Measurements from ENCODE around the gene SLC25A45. TPM values are rescaled to one million over a fixed set of nuclear protein-coding genes. Genes with fewer than 3 reads are reported as not detected.
A peak's percentile ranks its signal among the peaks of the same experiment; 100 is the strongest.

SLC25A45 gene, protein sequence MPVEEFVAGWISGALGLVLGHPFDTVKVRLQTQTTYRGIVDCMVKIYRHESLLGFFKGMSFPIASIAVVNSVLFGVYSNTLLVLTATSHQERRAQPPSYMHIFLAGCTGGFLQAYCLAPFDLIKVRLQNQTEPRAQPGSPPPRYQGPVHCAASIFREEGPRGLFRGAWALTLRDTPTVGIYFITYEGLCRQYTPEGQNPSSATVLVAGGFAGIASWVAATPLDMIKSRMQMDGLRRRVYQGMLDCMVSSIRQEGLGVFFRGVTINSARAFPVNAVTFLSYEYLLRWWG
- 10 to 100 TPM in 1 of 4 donors, 1 to 10 TPM in 3; 2.6 to 12.4 (median 5.6) TPM for total RNA-seq

DNA sequence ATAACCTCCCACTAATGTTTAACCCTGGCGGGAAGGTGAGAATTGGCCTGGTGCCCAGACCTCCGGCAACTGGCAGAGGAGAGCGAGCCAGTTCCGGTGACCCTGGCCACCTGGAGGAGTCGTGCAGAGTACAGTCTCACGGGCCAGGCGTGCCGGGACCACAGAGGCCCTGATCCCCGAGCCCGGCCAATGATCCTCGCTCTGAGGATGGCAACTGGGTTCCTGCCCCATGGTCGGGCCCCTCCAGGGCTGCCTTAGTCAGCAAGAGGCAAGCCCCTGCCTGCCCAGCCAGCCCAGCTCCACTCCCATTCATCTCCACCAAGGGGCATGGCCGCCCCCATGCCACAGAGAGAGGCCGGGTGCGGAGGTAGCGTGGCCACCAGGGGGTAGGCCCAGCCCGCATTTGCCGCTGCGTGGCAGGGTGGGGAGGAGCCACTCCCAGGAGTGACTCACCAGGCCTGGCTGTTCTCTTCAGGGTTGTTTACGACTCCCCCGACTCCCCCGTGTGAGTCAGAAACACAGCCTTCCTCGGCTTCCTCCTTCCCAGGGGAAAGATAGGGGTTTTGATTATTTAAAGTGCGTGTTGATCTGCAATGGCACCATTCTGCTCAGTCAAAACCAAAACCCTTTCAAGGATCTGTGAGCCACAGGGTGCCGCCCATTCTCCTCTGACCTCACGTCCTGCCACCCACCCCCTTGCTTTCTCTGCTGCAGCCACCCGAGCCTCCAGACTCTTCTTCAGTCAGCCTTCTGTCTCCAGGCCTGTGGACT is at the start of gene SLC25A45:
Gene SLC25A45 (minus strand): TSS at position 614 of the 771 bp plus-strand sequence. CDS start 695 bp downstream, outside the sequence.
- Histone ChIP-seq H3K4me3 (peak within 1 kb of the TSS; percentile 46 to 63 (median 54)), H3K36me3 (no peaks in the 10 kb centered on the region), H3K4me1 (peaks cover 46 to 51% of the 10 kb centered on the region in 2 donors), H3K27ac (peak within 1 kb of the TSS; percentile 96 to 100 (median 98)), H3K9me3 (no peaks in the 10 kb centered on the region), H3K27me3 (no peaks in the 10 kb centered on the region)
- in situ Hi-C loops (cut with MboI; ENCODE audit: low sequenced_read_pairs in 4 of 4) (loop anchor here in 1 of 4 donors (5.0 kb wide), 1 partner anchor 35 kb away; no protein-coding TSS in a partner anchor), intact Hi-C loops (cut with DNase I; ENCODE audit: low total_unique reads) (loop anchor here (1.0 to 2.0 kb wide), 4 partner anchors 35 to 128 kb away; no protein-coding TSS in a partner anchor)
- ATAC-seq: peak; percentile 80 to 86
- TF ChIP-seq, protein P1, sequence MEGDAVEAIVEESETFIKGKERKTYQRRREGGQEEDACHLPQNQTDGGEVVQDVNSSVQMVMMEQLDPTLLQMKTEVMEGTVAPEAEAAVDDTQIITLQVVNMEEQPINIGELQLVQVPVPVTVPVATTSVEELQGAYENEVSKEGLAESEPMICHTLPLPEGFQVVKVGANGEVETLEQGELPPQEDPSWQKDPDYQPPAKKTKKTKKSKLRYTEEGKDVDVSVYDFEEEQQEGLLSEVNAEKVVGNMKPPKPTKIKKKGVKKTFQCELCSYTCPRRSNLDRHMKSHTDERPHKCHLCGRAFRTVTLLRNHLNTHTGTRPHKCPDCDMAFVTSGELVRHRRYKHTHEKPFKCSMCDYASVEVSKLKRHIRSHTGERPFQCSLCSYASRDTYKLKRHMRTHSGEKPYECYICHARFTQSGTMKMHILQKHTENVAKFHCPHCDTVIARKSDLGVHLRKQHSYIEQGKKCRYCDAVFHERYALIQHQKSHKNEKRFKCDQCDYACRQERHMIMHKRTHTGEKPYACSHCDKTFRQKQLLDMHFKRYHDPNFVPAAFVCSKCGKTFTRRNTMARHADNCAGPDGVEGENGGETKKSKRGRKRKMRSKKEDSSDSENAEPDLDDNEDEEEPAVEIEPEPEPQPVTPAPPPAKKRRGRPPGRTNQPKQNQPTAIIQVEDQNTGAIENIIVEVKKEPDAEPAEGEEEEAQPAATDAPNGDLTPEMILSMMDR (IDR thresholded peaks at IDR 0.05 in 4 of 5, conservative IDR thresholded peaks at IDR 0.05 in 1 of 5): peak; percentile 93 to 99 (median 96)
- TF ChIP-seq POLR2A (IDR thresholded peaks at IDR 0.05): peak; percentile 62 to 89
- peak; percentile 95 to 96 for DNase-seq

DNA sequence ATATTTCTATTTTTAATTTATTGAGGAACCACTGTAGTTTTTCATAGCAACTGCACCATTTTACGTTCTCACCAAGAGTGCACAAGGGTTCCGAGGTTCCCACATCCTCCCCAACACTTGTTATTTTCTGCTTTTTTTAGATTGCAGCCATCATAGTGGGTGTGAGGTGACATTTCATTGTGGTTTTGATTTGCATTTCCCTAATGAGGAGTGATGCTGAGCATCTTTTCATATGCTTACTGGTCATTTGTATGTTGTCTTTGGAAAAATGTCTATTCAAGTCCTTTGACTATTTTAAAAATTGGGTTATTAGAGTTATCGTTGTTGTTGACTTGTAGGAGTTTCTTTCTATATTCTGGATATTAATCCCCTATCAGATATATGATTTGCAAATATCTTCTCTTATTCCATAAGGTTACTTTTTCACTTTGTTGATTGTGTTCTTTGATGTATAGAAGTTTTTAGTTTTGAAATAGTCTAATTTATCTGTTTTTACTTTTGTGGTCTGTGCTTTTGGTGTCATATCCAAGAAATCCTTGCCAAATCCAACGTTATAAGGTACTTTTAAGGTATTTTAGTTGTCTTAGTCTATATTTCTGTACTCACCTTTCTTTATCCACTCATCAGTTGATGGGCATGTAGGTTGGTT is 49.1 kb upstream of the SLC25A45 start:
- no peak for DNase-seq
- Histone ChIP-seq H3K36me3 (peaks cover 0 to 84% of the 10 kb centered on the region in 2 donors), H3K9me3 (no peaks in the 10 kb centered on the region), H3K27me3 (no peaks in the 10 kb centered on the region), H3K4me1 (peaks cover 67 to 72% of the 10 kb centered on the region in 2 donors), H3K27ac (peak overlapping the region; percentile 98 to 100 (median 100)), H3K4me3 (peak overlapping the region; percentile 1 to 95 (median 90))
- in situ Hi-C loops (cut with MboI; ENCODE audit: low sequenced_read_pairs in 4 of 4): no loop called here
- intact Hi-C loops (cut with DNase I; ENCODE audit: low total_unique reads): loop anchor here (2.0 kb wide), 1 partner anchor 15 kb away; no protein-coding TSS in a partner anchor
- TF ChIP-seq POLR2A (IDR thresholded peaks at IDR 0.05): peak in 1 of 2 donors; percentile 18
- TF ChIP-seq, protein P1 (IDR thresholded peaks at IDR 0.05 in 4 of 5, conservative IDR thresholded peaks at IDR 0.05 in 1 of 5): no peak
- ATAC-seq: no peak

DNA sequence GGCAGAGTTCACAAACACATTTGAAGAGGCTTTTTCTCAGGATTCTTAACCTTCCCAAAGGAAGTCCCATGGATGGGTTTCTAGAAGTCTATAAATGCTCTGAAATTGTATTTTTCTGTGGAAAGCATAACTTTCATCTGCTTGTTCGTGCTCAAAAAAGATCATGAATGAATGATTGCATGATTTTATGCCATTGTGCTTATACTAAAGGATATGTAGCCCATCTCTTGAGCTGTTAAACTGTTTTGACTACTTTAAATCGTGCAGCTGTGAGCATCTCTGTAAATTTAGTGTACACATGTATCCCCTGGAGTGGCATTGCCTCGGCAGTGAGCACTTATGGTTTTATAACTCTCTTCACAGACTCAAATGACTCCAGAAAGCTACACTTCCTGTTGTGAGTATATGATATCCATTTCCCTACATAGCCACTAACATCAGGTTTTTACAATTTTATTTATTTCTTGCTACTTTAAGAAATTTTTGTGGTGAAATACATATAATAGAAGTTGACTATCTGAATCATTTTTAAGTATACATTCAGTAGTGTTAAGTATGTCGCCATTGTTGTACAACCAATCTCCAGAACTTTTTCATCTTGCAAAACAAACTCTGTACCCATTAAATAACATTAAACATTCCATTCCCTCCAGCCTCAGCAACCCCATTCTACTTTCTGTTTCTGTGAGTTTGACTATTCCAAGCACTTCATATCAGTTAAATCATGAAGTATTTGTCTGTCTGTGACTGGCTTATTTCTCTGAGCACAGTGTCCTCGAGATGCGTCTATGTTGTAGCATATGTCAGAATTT is 48.2 kb upstream of the SLC25A45 start:
- Histone ChIP-seq H3K36me3 (peaks cover 0 to 84% of the 10 kb centered on the region in 2 donors), H3K4me3 (peak overlapping the region; percentile 81 to 95 (median 90)), H3K27me3 (no peaks in the 10 kb centered on the region), H3K27ac (peak overlapping the region; percentile 98 to 100 (median 100)), H3K9me3 (no peaks in the 10 kb centered on the region), H3K4me1 (peaks cover 63 to 66% of the 10 kb centered on the region in 2 donors)
- in situ Hi-C loops (cut with MboI; ENCODE audit: low sequenced_read_pairs in 4 of 4): no loop called here
- DNase-seq: no peak
- TF ChIP-seq, protein P1 (IDR thresholded peaks at IDR 0.05 in 4 of 5, conservative IDR thresholded peaks at IDR 0.05 in 1 of 5): no peak
- no peak for TF ChIP-seq POLR2A (IDR thresholded peaks at IDR 0.05)
- intact Hi-C loops (cut with DNase I; ENCODE audit: low total_unique reads): loop anchor here (2.0 kb wide), 1 partner anchor 16 kb away; no protein-coding TSS in a partner anchor
- ATAC-seq: no peak
